H1 (cell line): Measurements from ENCODE around the gene CCBE1. TPM values are rescaled to one million over a fixed set of nuclear protein-coding genes. Genes with fewer than 3 reads are reported as not detected.

Experiments used
- CTCF ChIA-PET: fragments of 300-600 bp; sonication (Branson Sonifier 250); formaldehyde crosslinking; loops from one replicate; lab custom pipeline; 2021; ENCODE audit not compliant: partially characterized antibody; lab: Charles Lee
- POLR2A ChIA-PET: fragments of 300-600 bp; sonication (Branson Sonifier 250); formaldehyde crosslinking; loops from one replicate; lab custom pipeline; 2021; ENCODE audit warnings: inconsistent platforms; ENCODE audit not compliant: partially characterized antibody; lab: Charles Lee
- DNase-seq, 2 experiments: peaks; one replicate each; pipeline versions ENCODE4 v3.0.0 to v3.0.0-alpha.2; 2010 to 2022; ENCODE audit warnings: low spot score in 2 of 2, low read depth in 1 of 2, mixed read lengths in 1 of 2
- FAIRE-seq: peaks from 2 replicates; lab custom pipeline; 2011; peaks lifted over from hg19 to GRCh38; lab: Jason Lieb, UNC
- H2AFZ ChIP-seq: 2 replicates; pipeline ENCODE4 v1.8.1; 2012; ENCODE audit warnings: low read length, inconsistent platforms
- H2AK5ac ChIP-seq: 2 replicates; pipeline ENCODE4 v1.6.1; 2013; ENCODE audit warnings: low read depth, low read length
- H2BK120ac ChIP-seq: replicated peaks from 2 replicates; pipeline ENCODE3; 2013; ENCODE audit warnings: low read depth, low read length, inconsistent platforms
- H2BK12ac ChIP-seq: 2 replicates; pipeline ENCODE4 v1.6.1; 2013; ENCODE audit warnings: low read depth, low read length
- H2BK15ac ChIP-seq: 2 replicates; pipeline ENCODE4 v1.6.1; 2013; ENCODE audit warnings: low read length
- H2BK20ac ChIP-seq: 2 replicates; pipeline ENCODE4 v1.6.1; 2013; ENCODE audit warnings: low read length
- H2BK5ac ChIP-seq: 2 replicates; pipeline ENCODE4 v1.6.1; 2013; ENCODE audit warnings: low read depth, low read length
- H3K14ac ChIP-seq: 2 replicates; pipeline ENCODE4 v1.6.1; 2013; ENCODE audit warnings: inconsistent platforms; ENCODE audit not compliant: insufficient read length
- H3K18ac ChIP-seq: 2 replicates; pipeline ENCODE4 v1.6.1; 2013; ENCODE audit warnings: low read length; ENCODE audit errors: extremely low read depth
- H3K23ac ChIP-seq: 2 replicates; pipeline ENCODE4 v1.6.1; 2013; ENCODE audit warnings: inconsistent platforms; ENCODE audit not compliant: insufficient read length
- H3K23me2 ChIP-seq: 2 replicates; pipeline ENCODE4 v1.6.1; 2013; ENCODE audit warnings: low read depth, low read length
- H3K27ac ChIP-seq: 2 replicates; pipeline ENCODE4 v1.6.1; 2011; ENCODE audit warnings: low read depth, low read length, inconsistent platforms
- H3K27me3 ChIP-seq, 4 experiments: replicated peaks in 1 of 4; 1 replicate in 1 of 4; 2 replicates in 3 of 4; pipeline versions ENCODE4 v1.6.1 to v1.8.1; 2011 to 2013; ENCODE audit warnings: low read length in 3 of 4, mild to moderate bottlenecking in 3 of 4, inconsistent platforms in 2 of 4, mixed read lengths in 2 of 4, moderate library complexity in 1 of 4; ENCODE audit not compliant: control insufficient read depth in 3 of 4, insufficient read depth in 3 of 4; ENCODE audit errors: extremely low read depth in 1 of 4
- H3K36me3 ChIP-seq, 4 experiments: 2 replicates each; pipeline versions ENCODE4 v1.6.1 to v1.8.1; 2011 to 2013; ENCODE audit warnings: mild to moderate bottlenecking in 4 of 4, low read length in 3 of 4, moderate library complexity in 2 of 4, control low read depth in 1 of 4, inconsistent platforms in 1 of 4; ENCODE audit not compliant: insufficient read depth in 4 of 4, control insufficient read depth in 2 of 4
- H3K4ac ChIP-seq: replicated peaks from 2 replicates; pipeline ENCODE3; 2013; ENCODE audit warnings: low read length, low read depth, mixed read lengths, inconsistent platforms; ENCODE audit not compliant: insufficient read length
- H3K4me1 ChIP-seq, 4 experiments: replicated peaks in 1 of 4; 1 replicate in 1 of 4; 2 replicates in 3 of 4; pipeline versions ENCODE4 v1.6.1 to v1.8.1; 2011 to 2013; ENCODE audit warnings: low read length in 3 of 4, inconsistent platforms in 2 of 4, mixed read lengths in 1 of 4; ENCODE audit not compliant: insufficient read depth in 4 of 4, control insufficient read depth in 3 of 4
- H3K4me2 ChIP-seq, 2 experiments: 2 replicates each; pipeline versions ENCODE4 v1.6.1 to v1.8.1; 2011 to 2013; ENCODE audit warnings: low read depth in 2 of 2, low read length in 2 of 2, control low read depth in 1 of 2, inconsistent platforms in 1 of 2, mild to moderate bottlenecking in 1 of 2; ENCODE audit not compliant: insufficient read depth in 1 of 2
- H3K4me3 ChIP-seq, 4 experiments: fragments of 200-600, 300-600 bp in 1 of 4; sonication (generic), shearing (Covaris generic), sonication (Bioruptor Twin) in 1 of 4; 2 replicates each; pipeline versions ENCODE4 v1.5.1 to v1.8.1; 2011 to 2016; ENCODE audit warnings: low read length in 4 of 4, low read depth in 3 of 4, control low read depth in 2 of 4, inconsistent platforms in 2 of 4, mild to moderate bottlenecking in 2 of 4, mixed read lengths in 1 of 4, moderate library complexity in 1 of 4; ENCODE audit not compliant: insufficient read depth in 2 of 4; ENCODE audit errors: extremely low read depth in 1 of 4
- H3K56ac ChIP-seq: replicated peaks from 2 replicates; pipeline ENCODE3; 2013; ENCODE audit warnings: low read depth, mild to moderate bottlenecking, mixed read lengths, low read length, inconsistent platforms; ENCODE audit not compliant: insufficient read length
- H3K79me1 ChIP-seq: 2 replicates; pipeline ENCODE4 v1.6.1; 2013; ENCODE audit warnings: low read depth, low read length, control low read depth
- H3K79me2 ChIP-seq, 2 experiments: 2 replicates each; pipeline versions ENCODE4 v1.6.1 to v1.8.1; 2012 to 2013; ENCODE audit warnings: low read length in 2 of 2, mild to moderate bottlenecking in 2 of 2, inconsistent platforms in 1 of 2; ENCODE audit not compliant: insufficient read depth in 2 of 2, control insufficient read depth in 1 of 2
- H3K9ac ChIP-seq, 4 experiments: replicated peaks in 1 of 4; 1 replicate in 1 of 4; 2 replicates in 3 of 4; pipeline versions ENCODE4 v1.6.1 to v1.8.1; 2011 to 2013; ENCODE audit warnings: low read depth in 3 of 4, low read length in 3 of 4, control low read depth in 2 of 4, mild to moderate bottlenecking in 2 of 4, moderate library complexity in 2 of 4, inconsistent platforms in 1 of 4; ENCODE audit errors: extremely low read depth in 1 of 4
- H3K9me3 ChIP-seq, 2 experiments: 2 replicates each; pipeline versions ENCODE4 v1.6.1 to v1.8.1; 2012 to 2013; ENCODE audit warnings: mild to moderate bottlenecking in 2 of 2, moderate library complexity in 2 of 2, control low read depth in 1 of 2, inconsistent platforms in 1 of 2, low read depth in 1 of 2, low read length in 1 of 2, mixed read lengths in 1 of 2; ENCODE audit not compliant: insufficient read depth in 2 of 2
- H4K20me1 ChIP-seq, 2 experiments: replicated peaks in 1 of 2; 2 replicates each; pipeline versions ENCODE3 to v1.8.1; 2011 to 2013; ENCODE audit warnings: inconsistent platforms in 2 of 2, low read length in 2 of 2, mild to moderate bottlenecking in 1 of 2; ENCODE audit not compliant: insufficient read depth in 2 of 2, control insufficient read depth in 1 of 2
- H4K5ac ChIP-seq: 2 replicates; pipeline ENCODE4 v1.6.1; 2013; ENCODE audit warnings: low read length, low read depth, mixed read lengths, inconsistent platforms; ENCODE audit not compliant: insufficient read length
- H4K8ac ChIP-seq: 2 replicates; pipeline ENCODE4 v1.8.0; 2013; ENCODE audit warnings: mild to moderate bottlenecking, moderate library complexity, low read length, inconsistent platforms; ENCODE audit not compliant: insufficient read depth; ENCODE audit errors: extremely low read depth
- H4K91ac ChIP-seq: replicated peaks from 2 replicates; pipeline ENCODE3; 2013; ENCODE audit warnings: low read length, mixed read lengths, inconsistent platforms; ENCODE audit not compliant: insufficient read length
- ASH2L ChIP-seq: fragments of 200-600, 300-600 bp; sonication (generic); IDR thresholded peaks from one replicate; pipeline ENCODE4 v1.7.1; 2017; ENCODE audit warnings: low read length
- EP300 ChIP-seq, 2 experiments: IDR thresholded peaks; 1 replicate in 1 of 2; 2 replicates in 1 of 2; pipeline ENCODE4 v1.6.1; 2011 to 2012; ENCODE audit warnings: low read depth in 2 of 2, low read length in 2 of 2, mild to moderate bottlenecking in 2 of 2, borderline replicate concordance in 1 of 2, inconsistent platforms in 1 of 2, moderate library complexity in 1 of 2
- GTF2F1 ChIP-seq: IDR thresholded peaks from 2 replicates; pipeline ENCODE4 v1.6.1; 2012; ENCODE audit warnings: low read depth, low read length, improper control_type of control experiment, borderline replicate concordance
- KDM5A ChIP-seq: fragments of 200-600 bp; IDR thresholded peaks from 2 replicates; pipeline ENCODE4 v1.7.1; 2012; ENCODE audit warnings: mild to moderate bottlenecking, low read length, inconsistent platforms, mixed read lengths
- NANOG ChIP-seq: IDR thresholded peaks from 2 replicates; pipeline ENCODE4 v1.6.1; 2011; ENCODE audit warnings: low read length, low read depth, mild to moderate bottlenecking, inconsistent platforms; ENCODE audit not compliant: insufficient read depth, poor library complexity, severe bottlenecking
- SIN3A ChIP-seq, 2 experiments: IDR thresholded peaks in 1 of 2; conservative IDR thresholded peaks in 1 of 2; 2 replicates each; pipeline ENCODE4 v1.6.1; 2011 to 2012; ENCODE audit warnings: low read length in 2 of 2, improper control_type of control experiment in 1 of 2, low read depth in 1 of 2, mild to moderate bottlenecking in 1 of 2
- WGBS, 2 experiments: shearing (Covaris generic) in 1 of 2; methylation state at CpG; one replicate each; pipeline versions ENCODE4 v1.1.6 to v1.1.7; 2013 to 2015; ENCODE audit warnings: low lambda C conversion rate in 2 of 2, mixed read lengths in 2 of 2, inconsistent platforms in 1 of 2, low coverage in 1 of 2, missing lambda C conversion rate in 1 of 2; ENCODE audit not compliant: insufficient replicate concordance in 2 of 2, insufficient coverage in 1 of 2, insufficient read length in 1 of 2; ENCODE audit errors: extremely low coverage in 1 of 2, missing lambda C conversion rate in 1 of 2; 5-methylcytosine and 5-hydroxymethylcytosine counted together
- polyA plus RNA-seq, 7 experiments: library from polyadenylated mRNA; depleted of rRNA in 3 of 7; stranded (reverse) in 5 of 7; unstranded in 2 of 7; fragments of >200 nt in 5 of 7; fragments of 200-250 nt in 2 of 7; gene quantifications; 1 replicate in 5 of 7; 2 replicates in 1 of 7; 4 replicates in 1 of 7; pipeline versions ENCODE4 v1.2.1 to v1.2.3, GENCODE V29; 2011 to 2013; ENCODE audit warnings: missing spikeins in 2 of 7, mixed read lengths in 2 of 7
- total RNA-seq: library from RNA; stranded (reverse); fragmentation: NEBNext Ultra II Directional; extraction: Animal tissue kit (Norgen Biotek cat#: 25700); gene quantifications from 2 replicates; pipeline ENCODE4 v1.2.1, GENCODE V29; 2021

Gene CCBE1
- total and polyA plus RNA-seq, 2 of the 8 experiments (the other 6 are each of a cell fraction or from before 2014, with no cell fraction given) = 2.1 to 2.6 TPM

- H2BK15ac ChIP-seq = no peak overlapping the region
- H3K14ac ChIP-seq = no peak overlapping the region
- 55% methylated on average over 3 of the region's 3 CpGs; no CpG with 5 or more reads in 1 of the 2 experiments for WGBS, 2 experiments
- no peaks in the 10 kb centered on the region for H3K79me2 ChIP-seq
- H2BK20ac ChIP-seq = no peak overlapping the region
- no peak overlapping the region for H3K56ac ChIP-seq
- no peak overlapping the region for H3K4ac ChIP-seq
- no peaks in the 10 kb centered on the region for H3K23me2 ChIP-seq
- H3K9ac ChIP-seq = no peak overlapping the region
- no peak overlapping the region for H3K23ac ChIP-seq
- no peak overlapping the region for H2BK5ac ChIP-seq
- H3K36me3 ChIP-seq = no peaks in the 10 kb centered on the region
- TF ChIP-seq GTF2F1 (no peak), ASH2L (no peak), NANOG (no peak), EP300 (IDR thresholded peaks at IDR 0.05; ENCODE audit: borderline replicate concordance in 1 of 2, low read depth in 2 of 2, low read length in 2 of 2) (no peak), SIN3A (conservative IDR thresholded peaks at IDR 0.05 in 1 of 2, IDR thresholded peaks at IDR 0.05 in 1 of 2; ENCODE audit: low read depth in 1 of 2, low read length in 2 of 2) (no peak), KDM5A (no peak)
- no peak overlapping the region for H3K18ac ChIP-seq
- H3K27ac ChIP-seq = no peak overlapping the region
- CTCF ChIA-PET = interaction anchor here (0.9 to 3.2 kb wide), 2 partner anchors 11 to 204 kb away, joined by 3 to 16 read pairs; no protein-coding TSS in a partner anchor
- H4K91ac ChIP-seq = no peak overlapping the region
- H4K20me1 ChIP-seq = no peaks in the 10 kb centered on the region
- no peak overlapping the region for H4K5ac ChIP-seq
- DNase-seq (no peak), FAIRE-seq (no peak)
- H3K9me3 ChIP-seq = no peaks in the 10 kb centered on the region
- H3K79me1 ChIP-seq = no peaks in the 10 kb centered on the region
- no peaks in the 10 kb centered on the region for H3K27me3 ChIP-seq
- POLR2A ChIA-PET = no interaction called here
- no peak overlapping the region for H4K8ac ChIP-seq
- H3K4me2 ChIP-seq = no peak overlapping the region
- no peak overlapping the region for H3K4me3 ChIP-seq
- H2AK5ac ChIP-seq = no peak overlapping the region
- no peaks in the 10 kb centered on the region for H3K4me1 ChIP-seq
- H2BK12ac ChIP-seq = no peak overlapping the region
- no peak overlapping the region for H2BK120ac ChIP-seq
- H2AFZ ChIP-seq = no peak overlapping the region
These were observed 77.4 kb downstream of the CCBE1 start for GRCh38 chr18:59619816-59620215.
